GM12865 (cell line): Measurements from ENCODE around the gene PTH1R.
A peak's percentile ranks its signal among the peaks of the same experiment; 100 is the strongest.

ENCODE experiments used
- DNase-seq: peaks from one replicate; pipeline ENCODE4 v3.0.0; 2010; ENCODE audit warnings: low read depth
- H3K4me3 ChIP-seq: 2 replicates; pipeline ENCODE4 v1.5.1; 2011; ENCODE audit warnings: mild to moderate bottlenecking, low read depth, low read length, control low read depth
- TF ChIP-seq, protein P1 (sequence below): IDR thresholded peaks from 2 replicates; pipeline ENCODE4 v1.5.1; 2011; ENCODE audit warnings: low read length, control low read depth, low read depth, inconsistent platforms; ENCODE audit not compliant: insufficient read depth; ENCODE audit errors: missing control alignments

The PTH1R gene

DNA sequence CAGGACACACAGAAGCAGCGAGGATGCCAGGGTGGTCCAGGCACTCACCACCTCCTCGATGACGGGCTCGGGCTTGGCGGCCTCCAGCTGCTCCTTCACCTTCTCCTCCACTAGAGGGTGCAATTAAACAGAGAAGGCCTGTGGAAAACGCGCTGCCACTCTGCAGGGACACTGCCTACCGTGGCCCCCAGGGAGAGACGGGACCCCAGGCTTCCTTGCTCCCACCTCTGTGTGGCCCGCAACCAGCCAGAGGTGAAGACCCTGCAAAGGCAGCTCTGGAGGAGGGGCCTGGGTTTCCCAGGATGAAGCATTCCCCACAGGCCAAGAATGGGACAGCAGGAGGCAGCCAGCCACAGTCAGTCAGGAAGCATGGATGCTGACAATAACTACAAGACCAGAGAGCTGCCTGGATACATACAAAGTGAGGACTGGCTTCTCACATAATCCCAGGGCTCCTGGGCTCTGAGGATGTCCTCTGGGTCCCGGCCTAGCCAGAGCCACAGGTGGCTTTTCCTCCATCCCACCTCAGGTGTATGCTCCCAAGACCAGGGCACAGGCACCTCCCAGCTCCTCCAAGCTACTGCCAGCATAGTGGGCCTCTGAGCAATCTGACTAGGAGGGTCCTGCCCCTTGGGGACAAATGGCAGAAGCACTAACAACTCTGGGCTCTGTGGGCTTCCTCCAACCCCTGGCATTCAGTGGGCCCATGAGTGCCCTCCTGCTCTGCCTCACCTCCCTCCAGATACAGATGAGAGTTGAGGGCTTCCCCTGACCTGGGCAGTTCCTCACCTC is 46.2 kb downstream of the PTH1R start:
- no peak overlapping the region for H3K4me3 ChIP-seq
- peak; percentile 62 for DNase-seq
- TF ChIP-seq, protein P1, sequence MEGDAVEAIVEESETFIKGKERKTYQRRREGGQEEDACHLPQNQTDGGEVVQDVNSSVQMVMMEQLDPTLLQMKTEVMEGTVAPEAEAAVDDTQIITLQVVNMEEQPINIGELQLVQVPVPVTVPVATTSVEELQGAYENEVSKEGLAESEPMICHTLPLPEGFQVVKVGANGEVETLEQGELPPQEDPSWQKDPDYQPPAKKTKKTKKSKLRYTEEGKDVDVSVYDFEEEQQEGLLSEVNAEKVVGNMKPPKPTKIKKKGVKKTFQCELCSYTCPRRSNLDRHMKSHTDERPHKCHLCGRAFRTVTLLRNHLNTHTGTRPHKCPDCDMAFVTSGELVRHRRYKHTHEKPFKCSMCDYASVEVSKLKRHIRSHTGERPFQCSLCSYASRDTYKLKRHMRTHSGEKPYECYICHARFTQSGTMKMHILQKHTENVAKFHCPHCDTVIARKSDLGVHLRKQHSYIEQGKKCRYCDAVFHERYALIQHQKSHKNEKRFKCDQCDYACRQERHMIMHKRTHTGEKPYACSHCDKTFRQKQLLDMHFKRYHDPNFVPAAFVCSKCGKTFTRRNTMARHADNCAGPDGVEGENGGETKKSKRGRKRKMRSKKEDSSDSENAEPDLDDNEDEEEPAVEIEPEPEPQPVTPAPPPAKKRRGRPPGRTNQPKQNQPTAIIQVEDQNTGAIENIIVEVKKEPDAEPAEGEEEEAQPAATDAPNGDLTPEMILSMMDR = peak; percentile 65

DNA sequence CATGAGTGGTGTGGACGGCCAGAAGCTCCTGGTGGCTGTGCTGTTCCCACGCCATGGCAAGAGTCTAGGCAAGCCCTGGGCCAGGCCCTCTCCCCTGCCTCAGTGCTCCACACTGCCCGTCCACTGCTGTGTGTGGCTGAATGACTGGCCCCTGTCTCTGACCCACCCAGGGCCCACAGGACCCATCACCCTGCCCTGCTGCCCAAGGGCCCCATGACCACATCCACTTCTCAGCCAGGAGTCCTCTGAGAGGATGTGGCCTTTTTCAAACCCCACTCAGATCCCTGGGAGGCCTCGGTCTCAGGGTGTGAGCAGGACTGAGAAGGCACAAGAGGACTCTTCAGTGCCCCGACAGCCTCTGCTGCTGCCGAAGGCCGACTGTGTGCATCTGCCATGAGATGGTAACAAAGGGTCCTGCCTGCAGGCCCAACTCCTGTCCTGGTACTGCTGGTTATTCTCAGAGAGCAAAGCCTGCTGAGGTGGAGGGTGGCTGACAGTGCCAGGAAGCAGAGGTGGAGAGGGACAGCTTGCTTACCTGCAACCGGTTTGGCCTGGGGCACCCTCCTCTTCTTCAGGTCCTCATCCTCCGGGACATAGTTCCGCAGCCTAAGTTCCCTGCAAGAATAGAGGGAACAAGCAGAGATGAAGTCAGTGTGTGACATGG is 47.5 kb downstream of the PTH1R start:
- TF ChIP-seq, protein P1 = no peak
- no peak overlapping the region for H3K4me3 ChIP-seq
- DNase-seq = no peak

DNA sequence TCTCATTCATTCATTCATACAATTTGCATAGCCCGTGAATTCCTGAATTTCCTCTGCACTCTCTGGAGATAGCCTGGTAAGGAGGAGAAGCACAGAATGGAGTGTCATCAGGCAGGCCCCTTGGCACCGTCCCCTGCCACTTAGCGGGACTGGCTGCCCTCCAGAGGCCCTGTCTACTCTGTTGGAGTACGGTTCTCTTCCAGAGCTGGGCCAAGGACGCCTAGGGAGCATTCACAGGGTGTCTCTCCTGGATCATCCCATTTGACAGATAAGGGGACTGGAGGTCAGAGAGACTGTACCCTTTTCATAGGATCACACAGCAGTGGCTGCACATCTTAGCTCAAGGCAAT is 48.0 kb downstream of the PTH1R start:
- TF ChIP-seq, protein P1 = no peak
- DNase-seq = no peak
- no peak overlapping the region for H3K4me3 ChIP-seq

DNA sequence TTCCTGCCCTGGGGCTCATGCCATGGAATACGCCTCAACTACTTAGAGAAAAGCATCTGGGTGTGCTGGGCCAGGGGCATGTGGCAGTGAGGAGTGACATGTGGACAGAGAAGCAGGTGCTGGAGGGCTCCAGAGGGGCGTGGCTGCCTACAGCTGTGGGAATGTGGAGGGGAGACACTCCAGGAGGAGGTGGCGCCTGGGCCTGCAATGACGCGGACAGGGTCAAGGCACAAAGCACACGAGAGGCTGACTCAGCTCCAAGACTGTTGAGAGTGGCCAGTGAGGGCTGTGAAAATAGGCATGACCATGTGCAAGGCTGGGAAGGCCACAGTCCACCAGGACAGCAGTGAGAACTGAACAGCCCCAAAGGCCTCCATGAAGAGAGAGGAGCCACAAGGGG is 48.5 kb downstream of the PTH1R start:
- TF ChIP-seq, protein P1 = no peak
- DNase-seq = no peak
- H3K4me3 ChIP-seq = peak overlapping the region; percentile 48

DNA sequence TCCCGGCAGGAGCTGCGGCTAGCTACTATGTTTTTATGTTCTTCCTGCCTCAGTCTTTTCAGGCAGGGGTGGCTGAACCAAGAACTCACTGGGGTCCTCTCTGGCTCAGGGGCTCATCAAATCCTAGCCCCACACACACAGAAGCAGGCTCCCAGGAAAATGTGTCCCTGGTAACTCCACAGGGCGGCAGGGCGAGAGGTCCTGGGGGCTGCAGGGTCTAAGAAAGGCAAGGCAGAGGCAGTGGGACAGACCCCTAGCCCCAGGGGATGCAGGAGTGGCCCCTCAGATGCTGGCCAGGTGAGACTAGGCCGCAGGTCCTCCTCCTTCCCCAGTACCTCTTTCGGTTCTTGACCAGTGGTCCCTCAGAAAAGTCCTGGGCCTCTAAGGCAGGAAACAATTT is 48.9 kb downstream of the PTH1R start:
- H3K4me3 ChIP-seq = peak overlapping the region; percentile 48
- TF ChIP-seq, protein P1 = no peak
- DNase-seq = no peak

DNA sequence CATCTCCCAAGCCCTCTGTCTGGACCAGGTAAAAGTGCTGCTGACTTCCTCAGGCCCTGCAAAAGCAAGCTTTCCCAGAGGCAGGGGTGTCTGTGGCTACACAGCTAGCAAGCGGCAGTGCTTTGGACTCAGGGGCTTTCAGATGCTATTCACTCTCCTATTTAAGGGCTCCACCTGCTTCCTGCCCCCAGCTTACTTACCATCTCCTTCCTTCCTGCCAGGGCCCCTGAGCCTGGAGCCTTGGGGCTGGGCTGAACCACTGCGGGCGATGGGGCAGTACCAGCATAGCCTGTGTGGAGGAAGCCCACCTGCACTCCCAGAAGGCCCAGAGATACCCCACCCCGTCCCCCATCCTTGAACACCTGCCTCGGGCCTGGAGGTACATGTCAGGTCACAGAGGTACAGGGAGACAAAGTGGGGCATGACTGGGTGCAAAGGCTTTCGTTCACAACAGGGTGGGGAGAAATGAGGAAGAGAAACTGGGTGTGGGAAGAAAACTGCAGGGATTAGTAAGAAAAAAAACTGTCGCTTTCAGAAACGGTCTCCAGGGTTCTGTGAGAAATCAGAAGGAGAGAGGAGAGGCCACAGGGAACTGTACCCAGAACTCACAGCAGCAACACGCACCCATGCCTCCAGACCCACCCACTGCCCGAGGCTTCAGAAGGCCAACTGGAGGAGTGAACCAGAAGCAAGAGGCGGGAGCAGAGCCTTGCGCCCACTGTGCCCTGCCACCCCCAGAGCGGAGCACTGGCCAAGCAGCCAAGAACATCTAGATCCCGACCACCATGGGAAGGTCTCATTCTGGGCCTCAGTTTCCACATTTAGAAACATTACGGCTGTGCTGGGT is 49.6 kb downstream of the PTH1R start:
- TF ChIP-seq, protein P1 = no peak
- peak overlapping the region; percentile 48 for H3K4me3 ChIP-seq
- peak; percentile 95 for DNase-seq
